Measurements from ENCODE around the gene TMEM108.

DNA sequence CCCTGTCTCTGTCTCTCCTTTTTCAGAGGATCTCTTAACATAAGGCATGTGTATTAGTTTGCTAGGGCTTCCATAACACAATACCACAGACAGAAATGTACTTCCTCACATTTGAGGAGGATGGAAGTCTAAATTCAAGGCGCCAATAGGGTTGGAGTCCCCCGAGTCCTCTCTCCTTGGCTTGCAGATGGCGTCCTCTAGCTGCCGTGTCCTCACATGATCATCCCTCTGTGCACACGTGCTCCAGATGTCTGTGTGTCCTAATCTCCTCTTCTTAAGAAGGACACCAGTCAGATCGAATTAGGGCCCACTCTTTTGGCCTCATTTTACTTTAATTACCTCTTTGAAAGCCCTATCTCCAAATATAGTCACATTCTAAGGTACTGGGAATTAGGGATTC lies 338.6 kb downstream of the TMEM108 start:
- TF ChIP-seq POLR2A (IDR thresholded peaks at IDR 0.05), result no peak
- TF ChIP-seq, protein P1, sequence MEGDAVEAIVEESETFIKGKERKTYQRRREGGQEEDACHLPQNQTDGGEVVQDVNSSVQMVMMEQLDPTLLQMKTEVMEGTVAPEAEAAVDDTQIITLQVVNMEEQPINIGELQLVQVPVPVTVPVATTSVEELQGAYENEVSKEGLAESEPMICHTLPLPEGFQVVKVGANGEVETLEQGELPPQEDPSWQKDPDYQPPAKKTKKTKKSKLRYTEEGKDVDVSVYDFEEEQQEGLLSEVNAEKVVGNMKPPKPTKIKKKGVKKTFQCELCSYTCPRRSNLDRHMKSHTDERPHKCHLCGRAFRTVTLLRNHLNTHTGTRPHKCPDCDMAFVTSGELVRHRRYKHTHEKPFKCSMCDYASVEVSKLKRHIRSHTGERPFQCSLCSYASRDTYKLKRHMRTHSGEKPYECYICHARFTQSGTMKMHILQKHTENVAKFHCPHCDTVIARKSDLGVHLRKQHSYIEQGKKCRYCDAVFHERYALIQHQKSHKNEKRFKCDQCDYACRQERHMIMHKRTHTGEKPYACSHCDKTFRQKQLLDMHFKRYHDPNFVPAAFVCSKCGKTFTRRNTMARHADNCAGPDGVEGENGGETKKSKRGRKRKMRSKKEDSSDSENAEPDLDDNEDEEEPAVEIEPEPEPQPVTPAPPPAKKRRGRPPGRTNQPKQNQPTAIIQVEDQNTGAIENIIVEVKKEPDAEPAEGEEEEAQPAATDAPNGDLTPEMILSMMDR (IDR thresholded peaks at IDR 0.05), result no peak
